AML-193 (cell line): Measurements from ENCODE around the gene ADGRG1.
"Not testable (repeated sequence)": the region's sequence is repeated elsewhere in the genome, so short reads cannot be mapped to it uniquely, and the experiment has no call there.

Experiments used
- DNase-seq, 2 experiments: peaks; one replicate each; lab custom pipeline; 2025; lab: John Stamatoyannopoulos, UW

ADGRG1 gene

DNA sequence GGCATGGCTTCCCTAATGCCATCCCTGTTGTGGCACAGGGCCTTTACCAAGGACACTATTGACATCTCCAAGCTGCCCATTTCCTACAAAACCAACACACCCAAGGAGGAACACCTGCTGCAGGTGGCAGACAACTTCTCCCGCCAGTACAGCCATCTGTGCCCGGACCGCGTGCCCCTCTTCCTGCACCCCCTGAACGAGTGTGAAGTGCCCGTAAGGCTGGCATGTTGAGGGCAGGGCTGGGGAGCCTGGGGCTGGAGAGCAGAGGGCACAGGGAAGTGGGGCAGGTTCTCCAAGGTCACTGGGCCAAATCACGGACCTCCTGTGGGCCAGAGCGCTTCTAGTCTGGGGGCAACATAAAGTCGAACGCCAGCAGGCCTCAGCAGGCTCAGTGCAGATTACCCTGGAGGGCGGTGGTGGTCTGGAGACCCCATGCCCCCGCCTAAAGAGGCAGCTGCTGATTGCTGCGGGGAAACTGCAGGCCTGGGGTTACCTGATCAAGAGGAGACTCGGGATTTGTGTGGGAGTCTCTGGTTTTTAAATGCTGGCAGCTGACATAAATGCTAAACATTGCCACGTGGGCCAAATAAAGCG, 70.5 kb downstream of the ADGRG1 start:
- DNase-seq, result no peak

DNA sequence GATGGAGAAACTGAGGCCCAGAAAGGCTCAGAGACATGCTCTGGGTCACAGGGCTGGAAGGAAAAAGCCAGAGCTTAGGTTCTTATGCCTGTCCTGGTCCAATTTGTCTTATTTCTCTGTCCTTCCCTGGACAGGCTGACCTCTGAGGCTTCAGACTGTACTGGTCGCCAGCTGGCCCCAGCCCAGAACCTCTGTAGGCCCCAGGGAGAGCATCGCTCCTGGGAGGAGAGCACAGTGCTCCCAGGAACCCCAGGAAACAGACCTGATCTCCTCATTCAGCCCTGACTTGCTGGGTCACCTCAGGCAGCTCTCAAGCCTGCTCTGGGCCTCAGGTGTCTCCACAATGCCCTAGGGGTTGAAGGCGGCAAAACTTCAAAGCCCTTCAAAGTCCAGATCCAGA, 71.1 kb downstream of the ADGRG1 start:
- no peak for DNase-seq

DNA sequence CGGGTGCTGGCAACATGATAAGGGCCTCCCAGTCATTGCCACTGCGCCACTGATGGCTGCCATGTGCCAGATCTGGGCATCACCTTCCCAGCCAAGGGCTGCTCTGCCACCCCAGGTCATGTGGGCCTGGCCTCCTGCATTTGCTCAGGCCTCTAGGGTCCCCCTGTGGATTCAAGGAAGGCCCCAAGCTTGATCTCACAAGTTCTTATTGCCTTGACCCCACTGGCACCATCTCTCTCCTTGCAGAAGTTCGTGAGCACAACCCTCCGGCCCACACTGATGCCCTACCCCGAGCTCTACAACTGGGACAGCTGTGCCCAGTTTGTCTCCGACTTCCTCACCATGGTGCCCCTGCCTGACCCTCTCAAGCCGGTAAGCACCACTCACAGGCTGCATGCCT, 71.5 kb downstream of the ADGRG1 start:
- no peak for DNase-seq

DNA sequence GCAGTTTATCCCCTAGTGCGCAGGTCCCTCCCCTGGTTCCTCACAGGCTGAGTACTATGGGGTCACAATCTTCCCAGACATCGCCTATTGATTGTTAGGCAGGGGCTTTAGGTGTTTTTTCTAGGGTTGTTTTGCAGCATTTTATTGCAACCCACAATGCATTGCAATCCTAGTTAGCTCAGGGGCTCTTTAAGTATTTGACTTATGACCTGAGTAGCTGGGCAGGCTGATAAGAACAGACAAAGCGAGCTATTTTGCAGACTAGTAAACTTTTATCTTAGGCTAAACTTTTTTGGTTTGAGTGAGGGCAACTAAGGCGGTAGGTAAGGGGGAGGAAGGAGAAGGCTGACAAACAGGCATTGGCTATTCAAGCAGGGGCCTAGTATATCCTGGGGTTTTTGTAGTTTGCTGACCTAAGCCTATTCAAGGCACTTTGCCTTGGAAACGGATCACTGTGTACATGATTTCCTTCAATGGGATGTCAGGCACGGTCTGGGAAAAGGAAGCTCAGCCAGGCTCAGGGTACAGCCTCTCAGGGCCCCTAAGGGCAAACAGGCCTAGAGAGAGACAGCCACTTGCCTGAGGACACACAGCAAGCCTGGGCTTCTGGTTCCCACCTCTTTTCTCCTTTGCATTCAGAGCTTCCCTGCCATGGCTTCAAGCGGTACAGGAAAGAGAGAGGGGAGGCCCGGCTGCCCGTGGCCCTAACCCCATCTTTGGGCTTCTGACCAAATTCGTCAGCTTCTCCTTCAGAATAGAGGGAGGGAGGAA, 72.5 kb downstream of the ADGRG1 start:
- no peak for DNase-seq

DNA sequence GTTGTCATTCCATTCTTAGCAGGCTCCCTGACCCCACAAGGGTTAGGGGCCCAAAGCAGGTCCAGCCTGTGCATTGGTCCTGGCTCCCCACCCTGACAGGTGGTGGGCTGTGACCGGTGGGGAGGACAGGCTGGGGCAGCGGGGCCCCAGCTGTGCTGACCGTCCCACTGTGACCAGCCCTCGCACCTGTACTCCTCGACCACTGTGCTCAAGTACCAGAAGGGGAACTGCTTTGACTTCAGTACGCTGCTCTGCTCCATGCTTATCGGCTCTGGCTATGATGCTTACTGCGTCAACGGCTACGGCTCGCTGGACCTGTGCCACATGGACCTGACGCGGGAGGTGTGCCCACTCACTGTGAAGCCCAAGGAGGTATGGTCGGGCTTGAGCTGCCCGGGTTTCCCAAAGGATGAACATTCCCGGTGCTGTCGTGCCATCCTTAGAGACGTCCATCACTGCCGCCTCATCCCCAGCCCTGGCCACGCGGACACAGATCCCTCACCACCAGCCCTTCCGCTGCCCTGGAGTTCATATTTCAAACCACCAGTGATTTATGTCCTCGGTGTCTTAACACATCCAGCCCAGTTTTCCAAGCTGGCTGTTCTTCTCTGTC, 73.4 kb downstream of the ADGRG1 start:
- no peak for DNase-seq

DNA sequence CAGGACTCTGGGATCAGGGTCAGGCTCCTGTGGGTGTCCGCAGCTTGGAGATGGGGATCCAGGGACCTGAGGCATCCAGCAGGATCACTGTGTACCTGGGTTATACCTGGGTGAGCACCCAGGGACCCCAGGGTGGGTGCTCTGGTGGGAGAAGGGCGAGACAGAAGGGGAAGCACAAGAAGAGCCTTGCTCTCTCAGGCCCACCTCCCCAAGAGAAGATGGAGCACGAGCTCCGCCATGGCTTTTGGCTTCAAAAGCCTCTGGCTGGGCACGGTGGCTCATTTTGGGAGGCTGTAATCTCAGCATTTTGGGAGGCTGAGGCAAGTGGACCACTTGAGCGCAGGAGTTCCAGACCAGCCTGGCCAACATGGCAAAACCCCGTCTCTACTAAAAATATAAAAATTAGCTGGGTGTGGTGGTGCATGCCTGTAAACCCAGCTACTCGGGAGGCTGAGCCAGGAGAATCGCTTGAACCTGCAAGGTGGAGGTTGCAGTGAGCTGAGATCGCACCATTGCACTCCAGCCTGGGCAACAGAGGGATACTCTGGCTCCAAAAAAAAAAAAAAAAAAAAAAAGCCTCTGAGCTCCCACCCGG, 75.1 kb downstream of the ADGRG1 start:
- DNase-seq, result no peak

DNA sequence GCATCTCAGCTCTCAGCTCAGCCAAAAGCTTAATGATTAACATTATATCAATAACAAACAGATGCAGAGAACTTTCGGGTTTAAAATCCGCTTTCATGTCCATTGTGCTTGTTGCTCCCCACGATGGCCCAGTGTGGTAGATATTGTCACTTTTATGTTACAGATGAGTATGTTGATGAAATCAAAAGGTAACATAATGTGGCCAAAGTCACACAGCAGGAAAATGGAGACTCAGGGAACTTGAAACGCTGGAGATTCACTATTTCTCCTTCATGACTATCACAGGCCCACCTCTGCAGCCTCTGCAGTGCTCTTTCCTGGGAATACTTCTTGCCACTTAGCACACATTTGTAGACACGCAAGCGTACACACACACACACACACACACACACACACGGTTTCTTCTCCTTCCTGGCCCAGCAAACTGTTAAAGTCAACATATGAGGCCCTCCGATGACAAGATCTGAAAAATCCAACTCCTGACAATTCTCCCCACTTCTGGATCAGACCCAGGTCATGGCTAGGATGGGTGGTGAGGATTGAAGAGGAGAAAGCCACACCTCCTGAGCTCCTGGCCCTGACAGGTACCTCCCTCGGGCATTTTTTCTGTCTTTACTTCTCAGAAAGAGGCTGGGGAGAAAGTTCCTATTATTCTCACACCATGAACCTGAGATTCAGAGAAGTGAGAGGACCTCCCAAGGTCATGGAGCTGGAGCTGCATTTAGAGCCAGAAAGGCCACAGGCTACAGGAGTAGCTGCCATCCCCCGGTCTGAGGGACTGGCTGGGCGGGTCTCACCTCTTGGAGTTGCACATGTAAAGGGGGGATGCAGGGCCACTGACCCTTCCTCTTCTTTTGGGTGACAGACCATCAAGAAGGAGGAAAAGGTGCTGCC, 75.8 kb downstream of the ADGRG1 start:
- no peak for DNase-seq

DNA sequence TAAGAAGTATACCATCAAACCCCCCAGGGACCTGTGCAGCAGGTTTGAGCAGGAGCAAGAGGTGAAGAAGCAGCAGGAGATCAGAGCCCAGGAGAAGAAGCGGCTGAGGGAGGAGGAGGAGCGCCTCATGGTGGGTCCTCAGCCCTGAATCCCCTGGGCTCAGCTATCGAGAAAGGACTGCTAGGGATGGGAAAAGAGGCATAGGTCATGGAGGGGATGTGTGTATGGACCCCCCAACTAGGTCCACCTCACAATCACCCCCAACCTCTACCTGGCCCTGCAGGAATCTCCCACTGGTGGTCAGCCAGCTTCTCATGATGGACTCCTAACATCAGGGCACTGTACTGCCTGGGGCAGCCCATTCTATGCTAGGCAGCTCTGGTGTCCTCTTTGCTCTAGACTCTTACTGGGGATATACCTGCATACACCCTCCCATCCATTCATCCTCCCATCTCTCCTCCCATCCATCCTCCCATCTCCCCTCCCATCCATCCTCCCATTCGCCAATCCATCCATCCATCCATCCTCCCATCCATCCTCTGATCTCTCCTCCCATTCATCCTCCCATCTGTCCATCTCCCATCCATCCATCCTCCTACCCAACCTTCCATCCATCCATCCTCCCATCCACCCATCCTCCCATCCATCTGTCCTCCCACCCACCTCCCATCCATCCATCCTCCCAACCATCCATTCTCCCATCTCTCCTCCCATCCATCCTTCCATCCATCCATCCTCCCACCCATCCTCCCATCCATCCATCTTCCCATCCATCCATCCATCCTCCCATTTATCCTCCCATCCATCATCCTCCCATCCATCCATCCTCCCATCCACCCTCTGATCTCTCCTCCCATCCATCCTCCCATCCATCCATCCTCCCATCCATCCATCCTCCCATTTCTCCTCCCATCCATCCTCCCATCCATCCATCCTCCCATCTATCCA, 76.7 kb downstream of the ADGRG1 start:
- DNase-seq, result no peak

DNA sequence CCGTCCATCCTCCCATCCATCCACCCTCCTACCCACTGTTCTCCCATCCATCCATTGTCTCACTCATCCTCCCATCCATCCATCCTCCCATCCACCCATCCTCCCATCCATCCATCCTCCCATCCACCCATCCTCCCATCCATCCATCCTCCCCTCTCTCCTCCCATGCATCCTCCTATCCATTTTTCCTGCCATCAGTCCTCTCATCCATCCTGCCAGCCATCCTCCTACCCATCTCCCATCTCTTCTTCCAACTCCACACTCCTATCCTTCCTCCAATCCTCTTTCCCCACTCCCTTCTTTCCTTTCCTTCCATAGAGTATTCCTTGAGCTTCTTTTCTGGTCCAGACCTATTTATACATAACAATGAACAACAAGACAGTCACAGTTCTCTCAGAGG, 78.3 kb downstream of the ADGRG1 start:
- no peak for DNase-seq

DNA sequence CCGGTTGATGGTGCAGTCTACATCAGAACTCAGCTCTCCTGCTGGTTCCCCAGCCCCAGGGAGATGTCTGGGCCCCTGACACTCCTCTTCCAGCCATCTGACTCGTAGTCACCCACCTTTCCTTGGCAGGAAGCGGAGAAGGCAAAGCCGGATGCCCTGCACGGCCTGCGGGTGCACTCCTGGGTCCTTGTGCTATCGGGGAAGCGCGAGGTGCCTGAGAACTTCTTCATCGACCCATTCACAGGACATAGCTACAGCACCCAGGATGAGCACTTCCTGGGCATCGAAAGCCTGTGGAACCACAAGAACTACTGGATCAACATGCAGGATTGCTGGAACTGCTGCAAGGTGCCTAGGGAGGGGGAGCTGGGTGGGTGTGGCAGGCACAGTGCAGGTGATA, 78.9 kb downstream of the ADGRG1 start:
- no peak for DNase-seq

DNA sequence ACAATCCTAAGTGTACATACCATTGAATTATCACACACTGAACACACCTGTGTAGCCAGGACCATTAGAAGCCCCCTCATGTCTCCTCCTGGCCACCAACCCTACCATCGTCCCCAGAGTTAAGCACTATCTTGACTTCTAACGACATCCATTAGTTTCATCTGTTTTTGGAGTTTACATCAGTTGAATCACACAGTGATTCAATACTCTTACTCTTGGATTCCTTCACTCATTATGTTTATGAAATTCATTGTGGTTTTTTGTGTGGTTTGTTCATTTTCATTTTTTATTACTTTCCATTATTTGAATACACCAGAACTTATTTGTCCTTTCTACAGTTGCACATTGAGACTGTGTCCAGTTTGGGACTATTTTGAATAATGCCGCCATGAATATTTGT, 79.7 kb downstream of the ADGRG1 start:
- DNase-seq, result no peak

DNA sequence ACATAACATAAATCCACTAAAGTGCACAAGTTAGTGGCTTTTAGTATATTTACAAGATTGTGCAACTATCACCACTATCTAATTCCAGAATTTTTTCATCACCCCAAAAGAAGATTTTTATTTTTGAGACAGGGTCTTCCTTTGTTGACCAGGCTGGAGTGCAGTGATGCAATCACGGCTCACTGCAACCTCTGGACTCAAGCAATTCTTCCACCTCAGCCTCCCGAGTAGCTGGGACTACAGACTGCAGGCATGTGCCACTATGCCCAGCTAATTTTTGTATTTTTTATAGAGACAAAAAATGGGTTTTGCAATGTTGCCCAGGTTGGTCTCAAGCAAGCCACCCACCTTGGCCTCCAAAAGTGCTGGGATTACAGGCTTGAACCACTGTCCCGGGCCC, 81.2 kb downstream of the ADGRG1 start:
- DNase-seq, result no peak

DNA sequence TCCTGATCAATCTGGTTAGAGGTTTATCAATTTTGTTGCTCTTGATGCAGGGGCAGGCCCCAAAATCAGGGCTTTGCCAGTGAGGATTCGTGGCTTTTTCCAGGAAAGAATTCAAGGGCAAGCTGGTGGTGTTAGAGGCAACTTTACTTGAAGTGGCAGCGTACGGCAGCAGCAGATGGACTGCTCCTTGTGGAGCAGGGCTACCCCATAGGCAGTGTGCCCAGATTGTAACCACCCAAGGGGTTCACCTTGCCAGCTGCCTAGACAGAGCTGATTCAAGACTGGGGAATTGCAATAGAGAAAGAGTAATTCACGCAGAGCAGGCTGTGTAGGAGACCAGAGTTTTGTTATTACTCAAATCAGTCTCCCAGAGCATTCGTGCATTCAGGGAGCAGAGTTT, 82.9 kb downstream of the ADGRG1 start:
- no peak for DNase-seq

DNA sequence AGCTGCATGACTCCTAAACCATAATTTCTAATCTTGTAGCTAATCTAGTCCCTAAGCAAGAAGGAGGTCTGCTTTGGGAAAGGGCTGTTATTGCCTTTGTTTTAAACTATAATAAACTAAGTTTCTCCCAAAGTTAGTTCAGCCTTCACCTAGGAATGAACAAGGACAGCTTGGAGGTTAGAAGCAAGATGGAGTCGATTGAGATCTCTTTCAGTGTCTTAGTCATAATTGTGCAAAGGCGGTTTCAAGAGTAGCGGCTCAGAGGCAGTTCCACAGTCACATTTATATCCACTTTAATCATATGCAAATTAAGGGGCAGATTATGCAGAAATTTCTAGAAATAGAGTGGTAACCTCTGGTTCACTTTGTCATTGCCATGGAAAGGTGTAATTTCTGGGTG, 83.6 kb downstream of the ADGRG1 start:
- no peak for DNase-seq

DNA sequence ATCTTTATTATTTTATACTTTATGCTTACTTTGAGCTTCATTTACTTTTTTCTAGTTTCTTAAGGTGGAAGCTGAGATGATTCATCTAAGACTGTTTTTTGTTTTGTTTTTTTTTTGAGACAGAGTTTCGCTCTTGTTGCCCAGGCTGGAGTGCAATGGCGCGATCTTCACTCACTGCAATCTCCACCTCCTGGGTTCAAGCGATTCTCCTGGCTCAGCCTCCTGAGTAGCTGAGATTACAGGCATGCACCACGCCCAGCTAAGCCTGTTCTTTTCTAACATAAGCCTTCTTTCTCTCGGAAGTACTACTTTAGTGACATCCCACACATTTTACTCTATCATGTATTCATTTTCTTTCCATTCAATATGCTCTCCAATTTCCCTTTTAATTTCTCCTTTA, 84.1 kb downstream of the ADGRG1 start:
- not testable (repeated sequence) for DNase-seq

DNA sequence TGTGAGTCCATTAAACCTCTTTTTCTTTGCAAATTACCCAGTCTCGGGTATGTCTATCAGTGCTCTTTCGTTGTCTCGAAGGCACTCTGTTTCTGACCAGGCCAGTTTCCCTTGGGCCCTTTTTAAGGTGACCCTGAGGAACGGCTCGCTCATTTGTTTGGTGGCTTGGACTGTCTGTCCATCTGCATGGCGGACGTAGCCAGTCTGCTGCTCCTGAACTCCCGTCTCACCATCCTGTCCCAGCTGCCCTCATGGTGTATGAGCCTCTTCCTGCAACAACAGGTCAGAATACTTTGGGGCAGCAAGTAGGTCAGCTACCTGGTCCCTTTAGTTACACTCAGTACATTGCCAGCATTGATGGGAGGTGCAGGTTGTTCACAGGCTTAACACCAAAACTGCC, 85.2 kb downstream of the ADGRG1 start:
- DNase-seq, result no peak

DNA sequence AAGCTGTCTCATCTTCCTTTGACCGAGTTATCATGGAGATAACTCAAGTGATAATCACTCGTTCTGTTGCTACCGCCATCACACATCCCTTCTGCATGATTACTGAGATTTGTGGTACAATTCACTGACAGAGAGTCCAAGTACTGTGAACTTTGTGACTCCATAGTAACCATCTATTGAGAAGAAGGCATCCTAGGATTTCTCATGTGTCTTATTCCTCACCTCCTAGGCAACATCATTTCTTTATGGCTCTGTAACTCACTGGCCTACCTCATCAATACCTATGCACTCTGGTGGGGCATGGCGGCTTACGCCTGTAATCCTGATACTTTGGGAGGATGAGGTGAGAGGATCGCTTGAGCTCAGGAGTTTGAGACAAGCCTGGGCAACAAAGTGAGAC, 85.6 kb downstream of the ADGRG1 start:
- no peak for DNase-seq
